GM18861 (cell line): ENCODE measurements around the gene PLET1.

Experiments used
- ATAC-seq: cut with Tn5 transposase; IDR thresholded peaks from one replicate; pipeline ENCODE4 v1.9.1; 2021; ENCODE audit not compliant: unreplicated experiment

Gene PLET1

GRCh38 chr11:112285841-112286311 lies 25.2 kb upstream of the PLET1 start:
- no peak for ATAC-seq

DNA sequence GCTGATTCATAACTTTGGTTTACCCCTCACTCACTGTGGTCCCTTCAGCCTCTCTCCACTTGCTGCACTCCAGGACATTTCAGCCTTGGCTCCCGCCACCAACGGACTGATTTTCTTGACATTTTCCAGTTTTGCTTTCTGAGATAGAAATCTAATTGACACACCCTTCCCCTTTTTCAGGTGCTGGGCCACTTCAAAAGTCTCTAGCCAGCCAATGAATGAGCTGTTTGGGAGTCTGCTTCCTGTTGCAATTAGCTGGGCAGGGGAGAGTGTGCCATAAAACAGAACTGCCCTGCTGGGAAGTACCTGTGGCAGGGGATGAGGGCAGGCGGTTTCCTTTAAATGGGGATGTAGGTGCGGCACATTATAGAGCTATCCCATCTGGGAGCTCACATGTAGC lies 21.1 kb upstream of the PLET1 start:
- ATAC-seq, result no peak

- ATAC-seq, result no peak
Observed at GRCh38 chr11:112280268-112281126, 19.8 kb upstream of the PLET1 start.

- no peak for ATAC-seq
Observed at GRCh38 chr11:112279901-112280267, 19.2 kb upstream of the PLET1 start.

DNA sequence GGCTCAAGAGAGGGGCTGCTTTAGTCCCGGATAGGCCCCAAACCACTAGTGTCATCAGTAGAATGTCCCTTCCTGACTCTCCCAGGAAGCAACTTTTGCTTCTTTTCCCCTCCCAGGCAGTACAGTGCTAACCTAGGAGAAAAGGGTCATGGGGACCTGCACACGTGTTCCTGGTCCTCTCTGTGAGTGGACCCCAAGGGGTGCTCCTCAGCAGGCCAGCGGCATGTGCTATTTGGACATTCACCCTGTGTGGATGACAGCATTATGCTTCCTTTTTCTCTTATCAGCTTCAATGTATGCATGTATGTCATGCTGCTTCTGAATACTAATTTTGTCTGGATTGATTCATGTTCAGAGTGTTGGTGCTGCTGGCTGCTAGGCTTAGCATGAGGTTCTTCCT lies 18.1 kb upstream of the PLET1 start:
- no peak for ATAC-seq

DNA sequence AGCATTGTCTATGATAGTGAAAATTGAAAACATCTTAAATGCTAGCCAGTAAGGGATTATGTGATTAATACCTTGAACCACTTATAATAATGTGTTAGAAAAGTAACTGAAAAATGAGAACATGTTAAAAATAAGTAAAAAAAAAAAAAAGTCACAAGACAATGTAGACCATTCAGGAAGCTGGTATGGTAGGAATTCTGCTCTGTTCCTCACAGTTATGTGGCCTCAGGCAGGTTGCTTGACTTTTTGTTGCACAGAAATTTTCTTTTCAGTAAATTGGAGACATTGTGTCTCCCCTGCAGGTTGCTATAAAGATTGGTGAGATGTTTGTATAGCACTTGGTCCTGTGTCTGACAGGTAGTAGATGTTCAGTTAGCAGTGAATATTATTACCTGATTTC lies 17.3 kb upstream of the PLET1 start:
- no peak for ATAC-seq

DNA sequence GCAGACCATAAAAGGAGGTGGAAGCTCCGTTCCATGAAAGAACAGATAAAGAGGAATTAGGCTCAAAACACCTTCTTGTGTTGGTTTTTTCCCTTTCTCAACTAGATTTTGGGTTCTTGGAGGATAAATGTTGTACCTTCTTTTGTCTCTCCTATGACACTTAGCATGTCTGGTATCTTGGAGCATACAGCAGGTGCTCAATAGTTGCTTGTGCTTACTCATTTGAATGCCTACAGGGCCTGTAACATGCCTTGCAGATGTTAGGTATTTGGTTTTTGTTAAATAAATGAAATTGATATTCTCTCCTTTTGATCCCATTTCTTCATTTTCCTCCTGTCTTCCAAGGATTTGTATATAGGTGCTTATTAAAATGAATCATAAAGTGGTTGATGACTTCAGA lies 16.4 kb upstream of the PLET1 start:
- ATAC-seq, result no peak

DNA sequence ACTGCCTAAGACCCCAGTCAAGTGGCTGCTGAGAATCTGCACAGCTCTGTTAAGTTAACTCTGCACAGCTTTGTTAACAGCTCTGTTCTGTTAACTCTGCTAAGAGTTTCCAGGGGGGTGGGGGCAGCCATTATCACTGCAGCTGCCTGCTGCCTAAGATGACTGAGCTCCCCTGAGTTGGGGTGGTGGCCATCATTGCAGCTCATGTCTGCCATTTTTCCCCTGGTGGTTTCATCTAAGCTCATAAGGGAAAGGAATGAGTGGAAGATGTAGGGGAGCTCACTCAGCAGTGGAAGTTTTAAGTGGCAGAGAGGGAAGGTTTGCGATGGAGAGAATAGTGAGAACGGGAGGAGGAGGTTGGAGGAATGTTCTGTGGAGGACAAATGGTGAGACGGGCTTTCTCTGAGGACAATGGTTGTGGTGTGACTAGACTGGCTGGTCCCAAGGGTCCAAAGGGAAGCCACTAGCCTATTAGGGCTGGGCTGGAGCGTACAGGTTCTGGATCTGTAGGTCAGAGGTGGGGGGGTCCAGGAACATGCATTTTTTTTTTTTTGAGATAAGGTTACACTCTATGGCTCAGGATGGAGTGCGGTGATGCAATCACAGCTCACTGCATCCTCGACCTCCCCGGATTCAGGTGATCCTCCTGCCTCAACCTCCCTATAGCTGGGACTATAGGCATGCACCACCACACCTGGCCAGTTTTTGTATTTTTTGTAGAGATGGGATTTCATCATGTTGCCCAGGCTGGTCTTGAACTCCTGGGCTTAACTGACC lies 13.5 kb upstream of the PLET1 start:
- no peak for ATAC-seq

GRCh38 chr11:112273066-112273465 lies 12.4 kb upstream of the PLET1 start:
- ATAC-seq, result no peak

DNA sequence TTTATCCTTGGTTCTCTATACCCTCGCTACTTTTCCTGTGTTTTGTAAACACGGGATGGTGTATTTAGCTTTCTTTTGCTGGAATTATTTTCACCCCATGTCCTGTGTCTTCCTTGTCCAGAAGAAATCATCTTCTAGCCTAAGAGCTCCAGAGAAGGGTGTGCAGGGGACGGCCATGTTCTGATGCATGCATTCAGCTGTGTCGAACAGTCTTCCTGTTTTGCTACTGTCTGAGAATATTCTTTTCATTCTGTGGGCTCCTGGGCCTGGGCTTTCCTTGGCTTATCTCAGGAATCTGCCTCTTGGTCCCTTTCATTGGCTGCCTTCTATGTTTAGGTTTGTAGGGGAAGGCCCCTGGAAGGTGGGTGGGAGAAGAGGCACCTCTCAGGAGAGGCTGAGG lies 10.6 kb upstream of the PLET1 start:
- no peak for ATAC-seq

DNA sequence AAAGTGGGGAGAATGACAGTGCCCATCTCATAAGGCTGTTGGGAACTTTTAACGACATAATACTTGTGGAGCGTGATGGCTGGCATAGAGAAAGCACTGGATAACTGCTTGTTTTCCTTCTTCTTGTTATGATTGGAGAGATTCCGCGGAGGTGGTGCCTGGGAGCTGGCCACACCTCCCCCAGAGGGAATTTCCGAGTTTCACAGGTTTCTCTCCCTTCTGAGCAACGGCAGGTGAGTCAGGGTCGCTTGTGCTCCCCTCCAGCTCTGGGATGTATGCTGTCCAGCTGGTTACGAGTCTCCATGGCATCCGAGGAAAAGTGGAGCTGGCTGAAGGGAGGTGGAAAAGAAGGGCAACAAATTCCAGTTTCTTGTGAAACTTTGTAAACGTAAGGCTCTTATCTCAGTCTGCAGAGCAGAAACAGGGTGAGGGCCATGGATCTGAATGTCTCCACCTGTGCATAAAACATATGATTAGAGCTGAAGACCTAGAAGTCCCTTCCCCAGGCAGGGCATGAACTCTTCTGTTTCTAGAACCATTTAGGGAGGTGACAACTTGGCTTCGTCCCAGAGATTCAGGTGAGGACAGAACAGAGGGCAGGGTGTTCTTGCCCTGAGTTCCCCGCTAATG lies 10.0 kb upstream of the PLET1 start:
- no peak for ATAC-seq

DNA sequence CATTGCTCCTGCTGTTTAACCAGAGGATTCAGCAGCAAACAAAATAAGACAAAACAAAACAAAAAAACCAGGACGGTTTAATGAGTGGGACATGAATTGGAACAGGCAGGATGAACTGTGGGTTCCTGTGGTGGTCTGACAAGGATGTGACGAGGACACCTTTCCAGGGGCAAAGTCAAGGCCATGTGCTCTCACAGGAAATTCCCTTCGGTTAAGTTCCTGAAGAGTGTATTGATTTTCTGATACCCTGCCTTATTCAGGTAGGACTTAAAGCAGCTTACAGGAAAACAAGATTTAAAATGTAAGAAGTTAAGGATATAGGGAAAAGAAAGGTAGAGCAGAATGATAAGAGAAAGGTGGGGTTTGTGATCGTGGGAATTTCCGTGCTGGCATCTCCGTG lies 8.5 kb upstream of the PLET1 start:
- ATAC-seq, result no peak

DNA sequence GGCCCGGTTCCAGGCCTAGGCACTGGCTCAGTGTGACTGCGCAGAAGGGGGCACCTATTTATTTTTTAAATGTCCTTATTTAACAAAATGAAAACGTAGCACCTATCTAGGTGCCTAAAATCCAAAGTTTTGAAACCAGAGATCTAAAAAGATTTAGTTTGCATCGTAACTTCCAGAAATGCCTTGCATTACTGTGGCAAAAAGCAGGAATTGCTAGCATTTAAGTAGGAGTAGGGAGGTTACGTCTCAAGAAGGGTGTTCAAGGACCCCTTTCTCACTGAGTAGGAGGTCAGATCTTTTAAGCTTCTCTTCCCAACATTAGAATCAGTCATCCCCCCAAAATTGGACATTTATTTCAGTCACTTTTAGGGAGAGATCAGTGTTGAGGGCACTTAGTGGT lies 7.7 kb upstream of the PLET1 start:
- ATAC-seq, result no peak

DNA sequence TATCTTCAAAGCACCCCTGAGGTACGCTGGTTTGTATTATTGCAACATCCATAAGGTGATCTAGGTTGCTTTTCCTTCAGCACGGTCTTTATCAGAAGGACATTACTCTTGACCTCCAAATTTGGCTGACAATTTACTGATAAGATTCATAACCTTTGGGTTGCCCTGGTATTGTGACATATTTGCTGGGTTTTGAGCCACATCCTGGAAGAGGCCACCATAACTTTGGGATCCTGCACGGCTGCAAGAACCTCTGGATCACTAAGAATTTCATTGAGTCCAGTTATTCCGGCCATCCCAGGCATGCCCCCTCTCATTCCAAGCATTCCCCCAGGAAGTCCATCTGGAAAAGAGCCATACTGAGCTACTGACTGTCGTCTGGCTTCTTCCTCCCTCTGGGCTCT lies 6.5 kb upstream of the PLET1 start:
- ATAC-seq, result no peak

DNA sequence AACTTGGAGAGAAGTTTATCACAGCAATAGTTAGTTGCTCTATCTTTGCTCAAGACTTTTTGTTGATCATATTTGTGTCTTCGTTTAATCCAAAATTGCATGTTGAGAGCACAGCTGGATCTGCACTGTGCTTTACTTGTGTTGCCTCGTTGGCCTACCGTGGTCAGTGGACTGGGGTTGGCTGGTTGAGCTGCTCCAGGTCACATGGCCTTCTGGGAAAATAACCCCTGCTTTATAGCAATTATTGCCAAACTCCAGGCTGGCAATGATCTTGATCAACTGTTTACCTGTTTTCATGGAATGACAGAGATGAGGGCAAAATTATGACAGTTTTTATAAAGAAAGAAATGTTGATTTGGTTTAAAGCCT lies 5.7 kb upstream of the PLET1 start:
- no peak for ATAC-seq

DNA sequence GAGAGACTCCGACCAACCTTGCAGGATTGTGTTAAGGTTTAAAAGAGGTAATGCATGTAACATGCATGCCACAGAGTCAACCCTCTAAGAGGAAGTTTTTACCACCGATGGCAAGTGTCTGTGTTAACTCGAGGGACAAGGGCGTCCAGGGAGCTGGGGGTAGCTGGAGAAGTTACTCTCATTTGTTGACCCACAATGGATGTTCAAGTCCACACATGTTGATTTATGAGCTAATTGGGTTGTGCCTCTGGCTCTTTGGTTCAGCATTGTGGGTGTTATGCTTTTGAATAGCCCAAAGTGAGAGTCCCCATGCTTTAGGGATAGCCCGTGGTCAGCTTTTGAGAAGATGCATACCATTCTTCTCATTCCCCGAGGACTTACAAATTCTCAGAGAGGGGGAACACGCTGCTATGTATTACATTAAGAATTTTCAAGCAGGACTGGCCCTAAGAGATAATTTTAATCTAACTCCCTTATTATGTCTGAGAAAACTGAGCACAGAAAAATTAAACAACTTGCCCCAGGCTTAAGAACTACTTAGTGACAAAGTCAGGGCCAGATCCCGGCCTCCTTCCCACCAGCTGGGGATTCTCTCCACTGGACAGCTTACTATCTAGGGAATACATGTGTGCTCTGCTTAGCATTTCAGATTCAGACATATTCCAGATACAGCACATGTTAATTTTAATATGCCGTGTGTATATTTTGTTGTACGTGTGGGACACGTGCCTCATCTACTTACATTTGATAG lies 5.2 kb upstream of the PLET1 start:
- no peak for ATAC-seq

DNA sequence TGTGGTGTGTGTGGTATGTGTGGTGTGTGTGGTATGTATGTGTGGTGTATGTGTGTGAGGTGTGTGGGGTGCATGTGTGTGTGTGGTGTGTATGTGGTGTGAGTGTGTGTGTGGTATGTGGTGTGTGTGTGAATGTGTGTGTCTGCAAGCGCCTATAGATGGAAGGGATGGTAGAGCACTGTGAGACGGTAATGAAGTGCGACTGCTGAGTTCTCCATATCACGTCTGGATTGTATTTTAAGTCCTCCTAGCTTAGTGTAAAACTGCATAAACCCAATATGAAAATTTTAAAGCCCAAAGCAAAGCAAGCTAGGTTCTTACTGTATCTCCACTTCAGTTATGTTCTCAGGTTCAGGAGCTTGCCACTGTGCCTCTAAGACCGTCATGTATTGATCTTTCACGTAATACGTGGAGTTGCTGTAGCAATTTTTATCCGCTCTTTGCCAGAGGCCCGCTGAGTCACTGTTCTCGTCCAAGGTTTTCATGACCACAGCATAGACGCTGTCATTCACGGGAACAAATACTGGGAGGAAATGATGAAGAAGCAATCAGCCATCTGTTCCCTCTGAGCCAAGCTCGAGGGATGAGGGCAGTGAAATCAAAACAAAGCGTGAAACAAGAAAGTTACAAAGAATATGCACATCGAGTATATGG lies 5.5 kb downstream of the PLET1 start:
- no peak for ATAC-seq

DNA sequence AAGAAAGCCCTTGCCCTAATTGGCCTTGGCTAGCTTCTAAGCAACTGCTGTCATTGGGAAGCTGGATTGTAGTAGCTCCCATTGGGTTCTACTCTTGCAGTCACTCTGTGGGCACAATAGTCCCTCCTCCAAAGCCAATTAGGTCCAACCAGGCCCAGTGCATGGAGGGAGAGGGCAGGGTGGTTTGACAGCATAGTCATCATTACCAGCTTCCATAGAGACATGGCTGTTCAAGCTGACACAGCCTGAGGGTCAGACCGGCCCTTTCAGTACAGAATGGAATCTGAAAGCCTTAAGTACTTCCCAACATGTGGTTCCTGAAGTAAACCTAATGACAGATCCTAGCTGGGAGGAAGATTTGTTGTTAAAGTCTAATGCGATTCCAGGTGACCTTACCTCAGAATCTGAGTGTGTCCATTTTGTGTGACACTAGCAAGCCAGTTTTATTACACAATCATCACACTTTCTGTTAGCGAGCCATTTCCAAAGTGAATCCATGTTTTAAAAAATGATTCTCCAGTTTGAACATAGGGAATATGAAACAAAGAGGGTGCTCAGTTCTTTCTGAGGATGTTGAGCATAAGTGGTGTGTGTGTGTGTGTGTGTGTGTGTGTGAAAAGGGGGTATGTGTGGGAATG lies 6.9 kb downstream of the PLET1 start:
- no peak for ATAC-seq

GRCh38 chr11:112249871-112250610 lies 10.6 kb downstream of the PLET1 start:
- no peak for ATAC-seq

DNA sequence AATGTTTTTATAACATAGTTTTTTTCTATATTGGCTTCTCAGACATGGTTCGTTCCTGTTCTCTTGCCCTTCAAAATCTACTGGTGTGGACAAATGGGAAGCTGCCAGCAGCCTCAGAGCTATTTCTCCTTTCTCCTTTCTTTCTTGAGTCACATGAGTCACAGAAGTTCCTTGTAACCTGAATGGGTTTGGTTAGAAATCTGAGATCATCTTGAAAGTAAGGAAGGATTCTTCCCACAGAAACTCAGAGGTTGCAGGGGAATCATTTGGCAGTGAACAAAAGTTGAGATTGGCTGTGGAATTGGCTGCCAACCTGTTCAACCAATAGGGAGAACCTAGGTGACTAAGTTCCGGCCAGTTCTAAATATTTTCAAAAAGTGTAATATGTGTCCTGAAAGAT lies 12.5 kb downstream of the PLET1 start:
- no peak for ATAC-seq
